HG03139 (cell line): ENCODE results near the gene KLHL1.

Experiments used
- ATAC-seq: cut with Tn5 transposase; IDR thresholded peaks from one replicate; pipeline ENCODE4 v1.9.1; 2021; ENCODE audit not compliant: unreplicated experiment

Gene KLHL1

DNA sequence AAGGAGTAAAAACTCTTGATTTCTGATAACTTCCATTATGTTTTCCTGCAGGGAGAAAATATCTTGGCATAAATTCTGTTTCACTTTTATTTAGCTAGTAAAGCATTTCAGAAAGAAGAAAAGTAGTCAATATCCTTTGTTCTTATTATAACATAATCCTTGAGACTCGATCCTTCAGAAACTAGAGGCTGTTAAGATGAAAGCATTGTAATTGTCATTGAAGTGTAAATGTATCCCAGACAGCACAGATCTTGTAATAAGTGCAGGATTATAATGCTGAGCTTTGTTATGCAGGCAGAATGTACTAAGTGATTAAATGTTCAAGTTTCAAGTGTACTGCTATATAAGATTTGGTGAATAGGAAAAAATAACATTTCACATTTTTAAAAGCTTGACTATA is 225.8 kb downstream of the KLHL1 start:
- ATAC-seq, result no peak

DNA sequence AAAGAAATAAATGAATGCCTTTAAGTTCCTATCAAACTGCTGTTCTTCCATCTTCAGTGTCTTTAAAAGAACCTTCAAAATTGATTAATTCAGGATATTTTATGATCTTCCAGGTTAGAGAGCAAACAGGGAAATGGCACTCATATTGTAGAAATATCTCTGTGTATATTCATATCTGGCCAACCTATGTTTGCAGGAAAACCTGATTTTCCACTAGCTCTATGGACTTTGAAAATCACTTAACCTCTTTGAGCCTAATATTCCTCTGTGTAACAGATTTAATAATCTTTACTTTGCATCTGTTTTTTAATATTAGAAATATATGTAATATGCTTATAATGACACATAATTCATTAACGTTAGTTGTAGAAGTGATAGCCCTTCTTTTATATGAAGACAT is 228.3 kb downstream of the KLHL1 start:
- ATAC-seq, result no peak

DNA sequence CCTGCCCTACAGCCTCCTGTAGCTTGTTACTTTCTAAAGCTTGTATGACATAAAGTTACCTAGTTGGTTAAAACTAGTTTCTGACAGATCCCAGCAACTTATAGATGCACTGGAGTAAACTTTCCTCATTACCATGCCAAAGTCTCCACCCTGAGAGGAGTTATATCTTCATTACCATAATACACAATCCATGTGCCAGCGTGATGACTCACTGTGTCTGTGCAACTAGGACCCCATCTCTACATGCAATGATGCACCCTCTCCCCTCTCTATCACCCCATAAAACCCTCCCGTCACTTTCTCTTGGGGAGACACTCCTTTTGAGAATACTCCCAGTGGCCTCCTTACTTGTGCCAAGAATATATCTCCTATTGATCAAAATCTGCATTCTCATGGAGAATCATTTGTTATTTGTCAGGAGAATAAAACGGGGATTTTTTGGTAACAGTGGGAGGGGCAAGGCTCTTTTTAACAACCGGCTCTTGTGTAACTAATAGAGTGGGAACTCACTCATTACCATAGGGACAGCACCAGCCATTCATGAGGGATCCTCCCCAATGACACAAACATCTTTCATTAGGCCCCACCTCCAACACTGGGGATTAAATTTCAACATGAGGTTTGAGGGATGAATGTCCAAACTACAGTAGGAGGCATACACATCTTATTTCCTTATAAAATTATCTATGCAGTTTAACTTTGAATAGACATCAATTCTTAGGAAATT is 235.8 kb downstream of the KLHL1 start:
- no peak for ATAC-seq

- no peak for ATAC-seq
Observed at GRCh38 chr13:69866555-69866954, 241.7 kb downstream of the KLHL1 start.

DNA sequence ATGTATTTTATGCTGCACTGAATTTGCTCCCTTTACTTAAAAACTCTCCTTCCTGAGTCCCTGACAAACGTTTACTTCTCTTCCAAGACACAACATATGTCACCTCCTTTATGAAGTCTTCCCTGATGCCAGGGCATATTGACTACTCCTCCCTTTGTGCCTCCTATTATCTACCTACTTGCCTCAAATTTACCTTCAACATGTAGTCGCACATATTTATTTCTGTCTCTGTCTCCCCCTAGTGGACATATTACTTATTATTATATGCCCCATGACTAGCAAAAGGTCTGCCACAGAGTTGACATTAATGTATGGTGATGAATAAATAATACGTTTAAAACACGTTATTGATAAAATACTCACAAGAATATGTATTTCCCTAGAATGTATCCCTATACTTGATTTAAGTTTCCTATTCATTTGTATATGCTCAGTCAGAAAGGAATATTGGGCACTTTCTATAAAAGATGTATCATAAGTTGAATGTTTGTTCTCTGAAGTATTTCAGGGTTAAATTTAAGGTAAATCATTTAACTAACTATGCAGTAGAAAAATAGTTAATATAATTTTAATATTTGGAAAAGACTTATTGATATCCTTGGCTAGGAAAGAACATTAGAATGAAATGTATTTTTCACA is 250.9 kb downstream of the KLHL1 start:
- no peak for ATAC-seq

DNA sequence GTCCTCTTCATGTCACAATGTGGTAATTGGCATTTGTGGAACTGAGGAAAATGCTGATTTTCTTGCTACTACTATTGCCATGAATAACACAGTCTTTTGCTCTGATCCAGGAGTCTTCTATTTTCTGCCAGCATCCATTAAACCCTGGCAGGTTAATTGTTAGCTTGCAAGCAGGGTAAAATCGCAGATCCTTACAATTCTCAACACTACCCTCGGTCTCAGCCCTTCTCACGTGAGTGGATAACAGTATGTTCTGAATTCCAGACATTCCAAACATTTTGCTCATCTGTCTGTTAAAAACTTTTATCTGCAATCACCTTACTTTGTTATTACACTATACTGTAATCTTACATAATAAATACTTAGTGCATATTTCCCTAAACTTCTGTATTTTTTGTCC is 251.9 kb downstream of the KLHL1 start:
- no peak for ATAC-seq

GRCh38 chr13:69828527-69828926 is 279.7 kb downstream of the KLHL1 start:
- no peak for ATAC-seq

- ATAC-seq, result no peak
Observed at GRCh38 chr13:69820180-69820579, 288.1 kb downstream of the KLHL1 start.

DNA sequence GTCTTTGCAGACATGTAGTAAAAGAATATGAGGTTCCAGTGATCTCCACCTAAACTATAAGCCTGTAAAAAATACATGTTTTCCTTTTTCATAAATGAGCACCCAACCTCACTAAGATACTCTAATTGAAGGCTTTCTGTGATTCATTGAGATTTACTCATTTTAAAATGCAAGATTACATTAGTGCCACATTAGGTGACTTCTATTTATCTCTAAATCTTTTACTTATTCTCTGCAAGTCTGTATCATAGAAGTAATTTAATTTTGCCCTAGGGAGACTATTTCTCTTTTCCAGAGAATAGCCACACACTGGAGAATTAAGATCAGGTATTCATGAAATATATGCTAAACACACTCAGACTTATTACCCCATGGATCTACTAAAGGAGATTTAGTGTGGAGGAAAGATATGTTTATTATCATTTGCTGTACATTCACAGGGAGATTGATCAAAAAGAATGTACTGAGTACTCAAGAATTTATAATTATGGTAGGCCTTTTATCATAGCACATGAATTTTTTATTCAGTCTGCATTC is 290.9 kb downstream of the KLHL1 start:
- no peak for ATAC-seq

- ATAC-seq, result no peak
Observed at GRCh38 chr13:69809152-69809551, 299.1 kb downstream of the KLHL1 start.

DNA sequence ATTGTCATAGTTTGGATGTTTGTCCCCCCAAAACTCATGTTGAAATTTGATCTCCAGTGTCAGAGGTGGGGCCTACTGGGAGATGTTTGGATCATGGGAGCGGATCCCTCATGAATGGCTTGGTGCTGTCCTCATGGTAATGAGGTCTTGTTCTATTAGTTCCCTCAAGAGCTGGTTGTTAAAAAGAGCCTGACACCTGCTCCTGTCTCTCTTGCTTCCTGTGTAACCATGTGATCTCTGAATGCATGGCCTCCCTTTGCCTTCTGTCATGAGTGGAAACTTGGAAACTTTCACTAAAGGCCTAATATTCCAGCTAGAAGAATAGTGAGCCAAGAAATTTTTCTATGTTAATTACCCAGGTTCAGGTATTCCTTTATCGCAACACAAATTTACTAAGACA is 312.0 kb downstream of the KLHL1 start:
- no peak for ATAC-seq

DNA sequence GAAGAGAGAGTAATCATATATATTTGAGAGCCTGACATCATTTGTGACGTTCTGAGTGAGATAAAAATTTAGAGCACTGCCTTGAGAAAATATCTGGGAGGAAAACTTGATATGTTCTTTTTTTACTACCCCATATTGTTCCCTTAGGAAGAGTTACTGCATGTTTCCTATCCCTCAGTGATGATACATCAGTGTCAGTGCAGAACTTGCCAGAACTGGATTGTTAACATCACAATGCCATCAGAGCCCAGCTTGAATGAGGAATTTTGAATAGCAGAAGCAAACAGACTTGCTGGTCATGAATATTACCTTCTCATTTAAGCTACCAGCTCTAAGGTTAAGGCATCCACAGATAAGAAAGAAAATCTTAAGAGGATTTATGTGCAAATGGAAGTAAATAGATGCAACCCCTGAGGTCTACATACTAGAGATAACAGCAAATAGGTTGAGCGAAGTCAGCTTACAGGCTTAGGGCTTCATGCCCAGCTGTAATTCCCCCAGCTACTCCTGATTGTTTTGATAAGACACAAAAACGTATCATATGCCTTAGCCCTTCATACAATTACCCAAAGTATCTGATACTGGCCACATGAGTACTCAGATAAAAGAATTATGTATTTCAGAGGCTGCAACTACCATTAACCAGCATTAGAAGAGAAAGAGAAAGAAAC is 314.3 kb downstream of the KLHL1 start:
- no peak for ATAC-seq

DNA sequence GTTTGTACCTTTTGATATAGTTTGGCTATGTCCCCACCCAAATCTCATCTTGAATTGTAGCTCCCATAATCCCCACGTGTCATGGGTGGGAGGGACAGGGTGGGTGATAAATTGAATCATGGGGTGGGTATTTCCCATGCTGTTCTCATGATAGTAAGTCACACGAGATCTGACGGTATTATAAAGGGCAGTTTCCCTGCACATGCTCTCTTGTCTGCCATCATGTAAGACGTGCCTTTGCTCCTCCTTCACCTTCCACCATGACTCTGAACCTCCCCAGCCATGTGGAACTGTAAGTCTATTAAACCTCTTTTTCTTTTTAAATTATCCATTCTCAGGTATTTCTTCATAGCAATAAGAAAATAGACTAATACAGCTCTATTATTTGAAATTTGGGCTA is 331.3 kb downstream of the KLHL1 start:
- ATAC-seq, result no peak

DNA sequence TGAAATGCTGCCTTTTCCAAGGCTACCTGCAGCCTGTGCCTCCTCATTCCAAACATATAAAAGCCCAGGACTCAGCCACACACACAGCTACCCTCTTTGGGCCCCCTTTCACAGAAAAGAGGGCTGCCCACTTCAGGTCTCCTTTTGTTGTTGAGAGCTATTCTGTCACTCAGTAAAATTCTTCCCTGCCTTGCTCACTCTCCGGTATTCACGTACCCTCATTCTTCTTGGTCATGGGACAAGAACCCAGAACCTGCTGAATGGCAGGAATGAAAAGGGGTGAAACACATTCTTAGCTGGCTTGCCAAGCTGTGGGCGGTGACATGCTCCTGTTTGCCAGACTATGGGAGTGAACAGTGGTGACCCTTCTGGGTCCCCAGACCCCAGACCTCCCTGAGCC is 338.6 kb downstream of the KLHL1 start:
- no peak for ATAC-seq

DNA sequence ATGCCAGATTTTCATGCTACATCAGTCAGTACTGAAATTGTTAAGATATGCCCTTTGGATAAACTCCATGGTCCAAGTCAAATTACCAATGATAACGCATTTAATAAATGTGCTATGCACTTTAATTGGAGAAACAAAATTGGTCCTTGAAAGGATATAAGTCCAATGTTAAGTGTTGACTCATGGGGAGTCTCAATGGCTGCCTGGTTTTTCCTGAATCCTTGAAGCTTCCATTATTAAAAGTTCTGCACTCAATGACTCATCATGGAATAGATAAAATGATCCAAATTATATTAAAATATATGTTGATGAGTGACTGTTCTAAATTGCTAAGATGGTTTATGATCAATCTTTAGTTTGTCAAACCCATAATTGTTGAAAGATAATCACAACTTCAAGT is 346.7 kb downstream of the KLHL1 start:
- ATAC-seq, result no peak

DNA sequence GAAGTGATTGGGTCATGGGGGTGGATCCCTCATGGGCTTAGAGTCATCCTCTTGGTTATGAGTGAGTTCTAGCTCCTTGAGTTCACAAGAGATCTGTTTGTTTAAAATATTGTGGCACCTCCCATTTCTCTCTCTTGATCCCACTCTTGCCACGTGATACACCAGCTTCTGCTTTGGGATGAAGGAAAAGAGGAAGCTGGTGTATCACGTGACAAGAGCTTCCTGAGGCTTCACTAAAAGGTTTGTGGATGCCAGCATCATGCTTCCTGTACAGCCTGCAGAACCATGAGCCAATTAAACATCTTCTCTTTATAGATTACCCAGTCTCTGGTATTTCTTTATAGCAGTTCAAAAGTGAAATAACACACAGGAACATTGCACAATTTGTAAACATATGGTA is 353.2 kb downstream of the KLHL1 start:
- no peak for ATAC-seq

DNA sequence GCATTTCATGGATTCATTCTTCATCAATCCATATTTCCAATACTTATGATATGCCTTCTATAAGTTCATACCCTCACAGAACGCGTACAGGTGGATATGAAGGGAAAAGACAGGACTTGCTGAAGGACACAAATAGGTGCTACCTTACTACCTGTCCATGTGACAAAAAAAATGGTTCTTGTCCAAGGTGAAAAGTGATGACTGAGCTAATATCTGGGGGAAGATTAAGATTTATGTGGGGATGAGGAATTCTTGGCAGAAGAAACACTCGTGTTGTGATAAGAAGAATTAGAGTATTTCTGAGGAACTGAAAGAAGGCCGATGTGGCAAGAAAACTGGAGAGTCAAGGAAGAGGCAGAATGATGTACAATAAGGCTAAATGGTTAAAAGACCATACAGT is 357.0 kb downstream of the KLHL1 start:
- ATAC-seq, result no peak

DNA sequence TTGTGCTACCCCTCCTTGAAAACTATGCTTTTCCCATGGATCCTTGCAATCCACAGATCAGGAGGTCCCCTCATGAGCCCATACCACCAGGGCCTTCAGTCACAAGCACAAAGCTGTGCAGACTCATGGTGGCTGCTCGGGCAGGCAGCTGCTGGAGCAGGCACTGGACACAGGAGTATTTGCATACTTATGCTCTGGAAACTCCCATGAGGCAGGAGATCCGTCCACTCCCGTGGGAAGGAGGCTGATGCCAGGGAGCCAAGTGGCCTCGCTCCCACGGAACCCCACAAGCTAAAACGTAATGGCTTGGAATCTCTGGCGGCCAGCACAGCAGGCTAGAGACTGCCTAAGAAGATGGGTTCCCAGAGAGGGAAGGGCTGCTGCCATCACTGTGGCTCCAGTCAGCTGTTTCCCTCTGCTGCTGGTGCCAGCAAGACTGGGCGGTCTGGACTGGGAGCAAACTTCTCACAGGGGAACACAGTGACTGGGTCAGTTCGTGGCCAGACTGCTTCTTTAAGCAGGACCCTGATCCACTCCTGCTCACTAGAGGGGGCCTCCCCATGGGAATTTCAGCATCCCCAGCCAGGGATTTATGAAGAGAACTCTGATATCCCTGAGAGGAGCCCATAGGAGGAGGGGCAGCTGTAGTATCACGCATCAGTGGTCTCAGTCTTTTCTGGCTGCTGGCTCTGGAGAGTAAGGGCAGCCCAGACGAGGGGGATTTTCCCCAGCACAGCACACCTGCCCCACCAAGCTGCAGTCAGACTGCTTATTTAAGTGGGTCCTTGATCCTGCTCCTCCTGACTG is 370.9 kb downstream of the KLHL1 start:
- ATAC-seq, result no peak

DNA sequence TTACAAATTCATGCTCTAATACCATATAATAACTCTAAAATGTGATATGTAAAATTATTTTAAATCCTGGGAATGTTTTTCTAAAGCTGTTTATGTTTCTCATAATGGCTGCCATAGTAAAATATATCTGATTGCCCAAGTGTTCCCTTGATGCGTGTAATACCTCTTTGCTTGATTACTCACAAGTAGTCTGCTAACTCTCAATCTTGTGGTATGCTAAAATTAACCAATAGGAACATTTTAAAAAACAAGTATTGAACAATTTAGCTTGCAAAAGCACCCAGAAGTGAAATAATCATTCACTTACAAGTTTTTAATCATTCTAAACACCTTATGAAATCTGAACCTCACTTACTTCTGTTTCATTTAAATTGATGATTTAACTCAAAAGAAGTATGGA is 386.6 kb downstream of the KLHL1 start:
- ATAC-seq, result no peak

- no peak for ATAC-seq
Observed at GRCh38 chr13:69720278-69720983, 387.8 kb downstream of the KLHL1 start.

GRCh38 chr13:69706807-69707206 is 401.4 kb downstream of the KLHL1 start:
- ATAC-seq, result no peak
